22Rv1 (cell line): ENCODE results near the gene CD99L2.

Experiments
- ZFX ChIP-seq: fragments of 450-650 bp; IDR thresholded peaks from 2 replicates; pipeline ENCODE4 v1.6.1; 2017; ENCODE audit warnings: antibody characterized with exemption, borderline replicate concordance
- TF ChIP-seq, protein P1 (sequence below): fragments of 450-650 bp; IDR thresholded peaks from 2 replicates; pipeline ENCODE4 v1.5.1; 2017; ENCODE audit warnings: mild to moderate bottlenecking

DNA sequence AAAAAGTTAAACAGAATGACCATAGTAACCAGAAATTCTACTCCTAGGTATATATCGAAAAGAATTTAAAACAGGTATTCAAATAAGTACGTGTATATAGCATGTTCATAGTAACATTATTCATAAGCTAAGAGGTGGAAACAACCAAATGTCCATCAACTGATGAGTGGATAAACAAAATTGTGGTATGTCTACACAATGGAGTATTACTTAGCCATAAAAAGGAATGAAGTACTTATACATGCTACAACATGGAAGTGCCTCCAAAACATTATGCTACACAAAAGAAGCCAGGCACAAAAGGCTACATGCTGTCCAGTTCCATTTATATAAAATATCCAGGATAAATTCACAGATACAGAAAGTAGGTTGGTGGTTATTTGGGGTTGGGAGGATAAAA, 76.5 kb downstream of the CD99L2 start:
- TF ChIP-seq, protein P1, sequence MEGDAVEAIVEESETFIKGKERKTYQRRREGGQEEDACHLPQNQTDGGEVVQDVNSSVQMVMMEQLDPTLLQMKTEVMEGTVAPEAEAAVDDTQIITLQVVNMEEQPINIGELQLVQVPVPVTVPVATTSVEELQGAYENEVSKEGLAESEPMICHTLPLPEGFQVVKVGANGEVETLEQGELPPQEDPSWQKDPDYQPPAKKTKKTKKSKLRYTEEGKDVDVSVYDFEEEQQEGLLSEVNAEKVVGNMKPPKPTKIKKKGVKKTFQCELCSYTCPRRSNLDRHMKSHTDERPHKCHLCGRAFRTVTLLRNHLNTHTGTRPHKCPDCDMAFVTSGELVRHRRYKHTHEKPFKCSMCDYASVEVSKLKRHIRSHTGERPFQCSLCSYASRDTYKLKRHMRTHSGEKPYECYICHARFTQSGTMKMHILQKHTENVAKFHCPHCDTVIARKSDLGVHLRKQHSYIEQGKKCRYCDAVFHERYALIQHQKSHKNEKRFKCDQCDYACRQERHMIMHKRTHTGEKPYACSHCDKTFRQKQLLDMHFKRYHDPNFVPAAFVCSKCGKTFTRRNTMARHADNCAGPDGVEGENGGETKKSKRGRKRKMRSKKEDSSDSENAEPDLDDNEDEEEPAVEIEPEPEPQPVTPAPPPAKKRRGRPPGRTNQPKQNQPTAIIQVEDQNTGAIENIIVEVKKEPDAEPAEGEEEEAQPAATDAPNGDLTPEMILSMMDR, result no peak
- TF ChIP-seq ZFX, result no peak
